Progenitor cell of endocrine pancreas (in vitro differentiated cells): ENCODE measurements around the gene PLCB3. TPM values are rescaled to one million over a fixed set of nuclear protein-coding genes. Genes with fewer than 3 reads are reported as not detected.

Source experiments
- DNase-seq: peaks from one replicate; pipeline ENCODE4 v3.0.0; 2021; ENCODE audit warnings: low spot score; ENCODE audit not compliant: unreplicated experiment
- H3K27ac Mint-ChIP-seq: 2 replicates; pipeline ENCODE4 v1.8.0; 2021; ENCODE audit warnings: mild to moderate bottlenecking, moderate library complexity, mixed read lengths
- H3K27me3 Mint-ChIP-seq: 2 replicates; pipeline ENCODE4 v1.8.0; 2021; ENCODE audit warnings: mixed read lengths
- H3K36me3 Mint-ChIP-seq: 2 replicates; pipeline ENCODE4 v1.8.0; 2022; ENCODE audit warnings: mixed read lengths; ENCODE audit not compliant: insufficient read depth
- H3K4me1 Mint-ChIP-seq: 2 replicates; pipeline ENCODE4 v1.8.0; 2021; ENCODE audit warnings: low read depth, mixed read lengths
- H3K4me3 Mint-ChIP-seq: 2 replicates; pipeline ENCODE4 v1.8.0; 2021; ENCODE audit warnings: low read depth, mild to moderate bottlenecking, moderate library complexity, mixed read lengths
- H3K9me3 Mint-ChIP-seq: 2 replicates; pipeline ENCODE4 v1.8.0; 2021; ENCODE audit warnings: low read depth, mixed read lengths
- total RNA-seq: library from RNA; stranded (reverse); gene quantifications from 2 replicates; pipeline ENCODE4 v1.2.1, GENCODE V29; 2021
- TF ChIP-seq, protein P1 (sequence below): fragments of 200-600 bp; sonication (generic); IDR thresholded peaks from one replicate; pipeline ENCODE4 v1.5.0; 2021; ENCODE audit warnings: antibody characterized with exemption, mild to moderate bottlenecking; ENCODE audit not compliant: unreplicated experiment

PLCB3 gene
- total RNA-seq, 1 donor from 2014 or later: 22.6 TPM

DNA sequence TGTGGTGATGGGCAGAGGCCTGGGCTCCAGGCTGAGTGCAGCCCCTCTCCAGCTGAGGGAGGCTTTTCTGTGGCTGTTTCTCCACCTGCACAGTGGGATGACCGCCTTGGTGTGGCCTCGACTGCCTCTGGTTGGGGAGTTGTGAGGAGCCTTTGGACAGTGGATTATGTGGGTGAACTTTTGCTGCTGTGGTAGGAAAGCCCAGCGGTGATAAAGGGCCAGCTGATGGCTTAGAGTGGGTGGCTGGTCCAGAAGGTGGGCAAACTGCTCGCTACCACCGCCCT lies 52.6 kb downstream of the PLCB3 start:
- H3K27me3 Mint-ChIP-seq: peaks cover 30% of the 10 kb centered on the region
- H3K4me1 Mint-ChIP-seq: peaks cover 14% of the 10 kb centered on the region
- no peak overlapping the region for H3K4me3 Mint-ChIP-seq

DNA sequence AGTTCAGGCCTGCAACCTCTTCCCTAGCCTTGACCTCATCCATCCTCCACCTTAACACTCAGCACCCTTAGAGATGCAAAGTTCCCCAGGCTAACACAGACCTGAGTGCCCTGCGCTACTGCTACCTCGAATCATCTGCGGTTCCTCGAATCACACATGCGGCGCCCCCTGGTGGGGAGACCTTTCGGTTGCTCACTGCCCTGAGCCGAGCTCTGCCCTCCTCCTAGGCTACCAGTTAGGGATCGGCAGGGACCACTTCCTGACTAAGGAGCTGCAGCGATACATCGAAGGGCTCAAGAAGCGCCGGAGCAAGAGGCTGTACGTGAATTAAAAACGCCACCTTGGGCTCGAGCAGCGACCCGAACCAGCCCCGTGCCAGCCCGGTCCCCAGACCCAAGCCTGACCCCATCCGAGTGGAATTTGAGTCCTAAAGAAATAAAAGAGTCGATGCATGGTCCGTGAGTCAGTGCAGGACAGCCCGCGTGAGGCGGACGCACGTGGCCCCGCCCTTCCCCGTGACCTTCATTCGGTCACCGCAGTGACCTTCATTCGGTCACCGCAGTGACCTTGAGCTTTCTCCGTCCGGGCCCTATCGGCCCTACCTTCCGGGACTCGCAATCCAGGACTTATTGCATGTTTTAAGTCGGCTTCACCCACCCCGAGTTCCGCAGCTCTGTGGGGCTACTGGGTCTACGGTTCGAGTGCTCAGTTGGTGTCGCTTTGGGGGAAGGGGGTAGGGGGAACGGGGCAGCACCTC lies 53.2 kb downstream of the PLCB3 start:
- Mint-ChIP-seq H3K9me3 (no peaks in the 10 kb centered on the region), H3K4me1 (peaks cover 14% of the 10 kb centered on the region), H3K27me3 (peaks cover 25% of the 10 kb centered on the region), H3K4me3 (peak overlapping the region; percentile 79), H3K27ac (peak overlapping the region; percentile 95), H3K36me3 (no peaks in the 10 kb centered on the region)
- TF ChIP-seq, protein P1, sequence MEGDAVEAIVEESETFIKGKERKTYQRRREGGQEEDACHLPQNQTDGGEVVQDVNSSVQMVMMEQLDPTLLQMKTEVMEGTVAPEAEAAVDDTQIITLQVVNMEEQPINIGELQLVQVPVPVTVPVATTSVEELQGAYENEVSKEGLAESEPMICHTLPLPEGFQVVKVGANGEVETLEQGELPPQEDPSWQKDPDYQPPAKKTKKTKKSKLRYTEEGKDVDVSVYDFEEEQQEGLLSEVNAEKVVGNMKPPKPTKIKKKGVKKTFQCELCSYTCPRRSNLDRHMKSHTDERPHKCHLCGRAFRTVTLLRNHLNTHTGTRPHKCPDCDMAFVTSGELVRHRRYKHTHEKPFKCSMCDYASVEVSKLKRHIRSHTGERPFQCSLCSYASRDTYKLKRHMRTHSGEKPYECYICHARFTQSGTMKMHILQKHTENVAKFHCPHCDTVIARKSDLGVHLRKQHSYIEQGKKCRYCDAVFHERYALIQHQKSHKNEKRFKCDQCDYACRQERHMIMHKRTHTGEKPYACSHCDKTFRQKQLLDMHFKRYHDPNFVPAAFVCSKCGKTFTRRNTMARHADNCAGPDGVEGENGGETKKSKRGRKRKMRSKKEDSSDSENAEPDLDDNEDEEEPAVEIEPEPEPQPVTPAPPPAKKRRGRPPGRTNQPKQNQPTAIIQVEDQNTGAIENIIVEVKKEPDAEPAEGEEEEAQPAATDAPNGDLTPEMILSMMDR: peak; percentile 85
- DNase-seq: peak; percentile 82

More for the DNA sequence above, 52.6 kb downstream of the PLCB3 start:
- TF ChIP-seq, protein P1: no peak
- no peaks in the 10 kb centered on the region for H3K9me3 Mint-ChIP-seq
- H3K27ac Mint-ChIP-seq: no peak overlapping the region
- DNase-seq: no peak
- H3K36me3 Mint-ChIP-seq: no peaks in the 10 kb centered on the region

DNA sequence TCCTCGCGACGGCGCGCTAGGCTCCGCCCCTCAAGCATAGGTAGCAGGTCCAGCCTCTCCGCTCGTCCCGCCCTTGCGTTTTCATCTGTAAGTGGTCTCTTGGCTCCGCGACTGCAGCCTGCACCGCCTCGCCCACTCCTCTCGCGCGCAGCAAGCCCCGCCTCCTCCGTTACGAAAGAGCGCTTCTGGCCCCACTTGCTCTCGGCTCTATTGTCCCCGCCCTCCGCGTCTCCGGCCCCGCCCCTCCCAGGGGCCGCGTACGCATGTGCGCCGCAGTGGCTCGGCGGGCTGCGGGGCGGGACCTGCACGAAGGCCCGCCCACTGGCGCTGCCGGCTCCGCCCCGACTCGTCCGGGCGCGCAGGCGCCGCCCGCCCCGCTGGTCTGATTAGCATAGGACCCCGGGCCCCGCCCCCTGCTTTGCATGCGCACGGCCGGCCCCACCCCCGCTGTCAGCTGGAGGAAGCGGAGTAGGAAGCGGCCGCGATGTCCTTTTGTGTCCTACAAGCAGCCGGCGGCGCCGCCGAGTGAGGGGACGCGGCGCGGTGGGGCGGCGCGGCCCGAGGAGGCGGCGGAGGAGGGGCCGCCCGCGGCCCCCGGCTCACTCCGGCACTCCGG lies 53.9 kb downstream of the PLCB3 start, which contains the start of gene ESRRA:
ESRRA (plus strand) TSS at position 450 of the 616 bp plus-strand sequence. CDS start 1,656 bp downstream, outside the sequence.
- DNase-seq: peak; percentile 99
- Mint-ChIP-seq H3K9me3 (no peaks in the 10 kb centered on the region), H3K4me1 (peaks cover 12% of the 10 kb centered on the region), H3K4me3 (peak within 1 kb of the TSS; percentile 94), H3K27me3 (peaks cover 18% of the 10 kb centered on the region), H3K36me3 (no peaks in the 10 kb centered on the region), H3K27ac (peak within 1 kb of the TSS; percentile 96)
- TF ChIP-seq, protein P1: no peak

DNA sequence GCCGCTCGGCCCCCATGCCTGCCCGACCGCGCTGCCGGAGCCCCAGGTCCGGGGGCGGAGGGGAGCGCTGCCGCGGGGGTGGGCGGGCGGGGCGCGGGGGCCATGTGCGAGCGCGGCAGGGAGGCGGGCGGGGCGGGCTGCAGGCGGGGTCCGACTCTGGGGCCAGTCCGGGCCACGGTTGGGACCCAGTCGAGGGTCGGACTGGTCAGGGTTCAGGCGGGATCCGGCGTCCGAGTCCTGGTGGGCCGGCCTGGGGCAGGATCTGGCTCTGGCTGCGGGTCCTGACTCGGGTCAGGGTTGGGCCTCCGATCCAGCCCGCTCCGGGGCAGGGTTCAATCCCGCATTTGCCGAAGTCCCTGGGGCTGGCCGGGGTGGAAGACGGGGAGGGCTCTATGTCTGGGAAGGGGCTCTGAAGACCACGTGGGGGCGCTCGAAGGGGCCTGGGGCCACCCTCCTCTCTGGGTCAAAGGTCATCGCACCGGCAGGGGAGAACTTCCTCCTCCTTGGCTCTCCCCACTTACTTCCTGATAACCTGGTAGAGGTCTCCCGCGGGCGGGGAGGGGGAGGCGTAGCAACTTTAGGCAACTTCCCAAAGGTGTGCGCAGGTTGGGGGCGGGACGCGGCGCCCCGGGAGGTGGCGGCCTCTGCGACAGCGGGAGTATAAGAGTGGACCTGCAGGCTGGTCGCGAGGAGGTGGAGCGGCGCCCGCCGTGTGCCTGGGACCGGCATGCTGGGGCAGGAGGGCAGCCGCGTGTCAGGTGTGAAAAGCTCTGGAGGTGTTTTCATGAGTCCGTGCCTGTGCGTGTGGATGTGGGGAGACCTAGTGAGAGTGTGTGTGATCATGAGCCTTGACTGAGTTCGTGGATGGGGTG lies 54.6 kb downstream of the PLCB3 start:
- DNase-seq: peak; percentile 75
- TF ChIP-seq, protein P1: peak; percentile 57
- Mint-ChIP-seq H3K36me3 (no peaks in the 10 kb centered on the region), H3K9me3 (no peaks in the 10 kb centered on the region), H3K27me3 (peaks cover 10% of the 10 kb centered on the region), H3K4me1 (peaks cover 9% of the 10 kb centered on the region), H3K27ac (peak overlapping the region; percentile 96), H3K4me3 (peak overlapping the region; percentile 94)

DNA sequence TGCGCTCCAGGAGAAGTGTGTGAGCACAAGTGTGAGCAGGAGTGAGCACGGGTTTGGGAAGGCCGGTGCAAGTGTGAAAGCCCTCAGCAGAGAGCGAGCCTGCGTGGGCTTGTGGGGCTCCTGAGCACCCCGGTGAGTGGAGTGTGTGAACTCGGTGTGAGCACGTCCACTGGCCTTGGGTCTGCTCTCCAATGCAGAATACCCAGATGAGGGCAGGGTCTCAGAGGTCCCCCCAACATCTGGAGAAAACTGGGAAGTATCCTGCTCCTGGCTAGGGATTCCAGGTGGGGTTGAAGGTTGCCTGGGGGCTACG lies 55.2 kb downstream of the PLCB3 start:
- Mint-ChIP-seq H3K27me3 (peaks cover 9% of the 10 kb centered on the region), H3K36me3 (no peaks in the 10 kb centered on the region), H3K4me3 (peak overlapping the region; percentile 94), H3K4me1 (peaks cover 9% of the 10 kb centered on the region), H3K9me3 (no peaks in the 10 kb centered on the region), H3K27ac (peak overlapping the region; percentile 96)
- TF ChIP-seq, protein P1: no peak
- no peak for DNase-seq
